Lower leg skin (tissue), 3 donors: ENCODE measurements around the gene SUFU.

ENCODE experiments used
- POLR2A ChIP-seq, 2 donors: fragments of 450-650 bp; IDR thresholded peaks; one replicate each; pipeline ENCODE4 v1.6.1; 2016 to 2017; ENCODE audit warnings: antibody characterized with exemption in 2 of 2, mild to moderate bottlenecking in 1 of 2, moderate library complexity in 1 of 2
- TF ChIP-seq, protein P1 (sequence below), 3 donors: fragments of 450-650 bp; IDR thresholded peaks; one replicate each; pipeline ENCODE4 v1.5.1; 2016; ENCODE audit warnings: antibody characterized with exemption in 3 of 3, mild to moderate bottlenecking in 3 of 3, moderate library complexity in 2 of 3

DNA sequence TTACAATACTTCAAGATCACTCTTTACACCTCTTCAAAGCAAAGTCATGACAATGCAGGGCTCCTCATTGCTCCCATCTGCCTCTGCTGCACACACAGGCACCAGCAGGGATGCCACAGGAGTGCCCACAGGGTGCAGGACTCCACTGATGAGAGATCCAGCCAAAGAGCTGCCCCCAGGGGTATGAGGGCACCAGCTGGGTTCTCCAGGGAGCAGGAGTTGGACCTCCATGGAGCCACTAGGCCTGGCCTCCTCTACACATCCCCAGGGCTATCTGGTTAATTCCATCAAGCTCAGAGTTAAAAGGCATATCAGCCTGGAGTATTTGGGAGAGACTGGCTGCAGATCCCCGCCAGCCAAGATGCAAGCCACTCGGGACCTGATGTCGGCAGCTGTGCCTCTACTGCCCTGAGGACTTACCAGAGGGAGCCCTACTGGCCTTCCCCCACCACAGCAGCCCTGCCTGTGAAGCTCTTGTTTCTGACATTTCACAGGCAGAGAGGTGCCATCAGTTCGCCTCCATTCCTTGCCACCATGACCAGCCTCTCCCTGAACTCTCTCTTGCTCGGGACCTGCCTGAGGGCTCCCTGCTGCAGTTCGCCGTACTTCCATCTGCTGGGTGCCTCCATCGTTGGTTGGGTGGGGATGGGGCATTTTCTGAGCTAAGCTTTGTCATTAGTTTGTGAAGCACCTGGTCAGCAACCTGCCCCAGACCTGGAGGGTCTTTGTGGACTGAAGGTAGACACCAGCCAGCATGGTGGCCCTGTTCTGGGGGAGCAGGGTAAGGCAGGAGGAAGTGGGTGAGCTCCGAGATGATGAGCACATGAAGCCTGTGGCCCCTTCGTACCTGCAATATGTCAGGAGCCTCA lies 128.0 kb downstream of the SUFU start:
- TF ChIP-seq, protein P1, sequence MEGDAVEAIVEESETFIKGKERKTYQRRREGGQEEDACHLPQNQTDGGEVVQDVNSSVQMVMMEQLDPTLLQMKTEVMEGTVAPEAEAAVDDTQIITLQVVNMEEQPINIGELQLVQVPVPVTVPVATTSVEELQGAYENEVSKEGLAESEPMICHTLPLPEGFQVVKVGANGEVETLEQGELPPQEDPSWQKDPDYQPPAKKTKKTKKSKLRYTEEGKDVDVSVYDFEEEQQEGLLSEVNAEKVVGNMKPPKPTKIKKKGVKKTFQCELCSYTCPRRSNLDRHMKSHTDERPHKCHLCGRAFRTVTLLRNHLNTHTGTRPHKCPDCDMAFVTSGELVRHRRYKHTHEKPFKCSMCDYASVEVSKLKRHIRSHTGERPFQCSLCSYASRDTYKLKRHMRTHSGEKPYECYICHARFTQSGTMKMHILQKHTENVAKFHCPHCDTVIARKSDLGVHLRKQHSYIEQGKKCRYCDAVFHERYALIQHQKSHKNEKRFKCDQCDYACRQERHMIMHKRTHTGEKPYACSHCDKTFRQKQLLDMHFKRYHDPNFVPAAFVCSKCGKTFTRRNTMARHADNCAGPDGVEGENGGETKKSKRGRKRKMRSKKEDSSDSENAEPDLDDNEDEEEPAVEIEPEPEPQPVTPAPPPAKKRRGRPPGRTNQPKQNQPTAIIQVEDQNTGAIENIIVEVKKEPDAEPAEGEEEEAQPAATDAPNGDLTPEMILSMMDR (IDR thresholded peaks at IDR 0.05), result no peak
- no peak for TF ChIP-seq POLR2A (IDR thresholded peaks at IDR 0.05)
